ENCODE data around the gene CD27. TPM values are rescaled to one million over a fixed set of nuclear protein-coding genes. Genes with fewer than 3 reads are reported as not detected.
"Not testable (repeated sequence)": the region's sequence is repeated elsewhere in the genome, so short reads cannot be mapped to it uniquely, and the experiment has no call there.

The CD27 gene
- total and polyA plus RNA-seq, 5 donors = 0.27 to 0.80 (median 0.31) TPM; not detected in 1

GRCh38 chr12:6471989-6472360 lies 27.2 kb downstream of the CD27 start:
- H3K9me3 ChIP-seq (ENCODE audit: control insufficient read depth, low read length) = no peaks in the 10 kb centered on the region
- H3K27me3 ChIP-seq (ENCODE audit: control insufficient read depth, insufficient read depth) = no peaks in the 10 kb centered on the region
- no peaks in the 10 kb centered on the region for H3K4me1 ChIP-seq (ENCODE audit: control insufficient read depth, insufficient read depth, low read length)
- no peak overlapping the region for H3K27ac ChIP-seq (ENCODE audit: low read length)
- intact Hi-C loops (cut with DNase I) = no loop called here
- ATAC-seq (no peak), DNase-seq (no peak)
- 87% methylated on average over 1 of the region's 1 CpG for WGBS
- H3K4me3 ChIP-seq (ENCODE audit: low read length) = no peak overlapping the region

- intact Hi-C loops (cut with DNase I) = no loop called here
- Histone ChIP-seq H3K27ac (ENCODE audit: low read length) (no peak overlapping the region), H3K9me3 (ENCODE audit: control insufficient read depth, low read length) (no peaks in the 10 kb centered on the region), H3K4me3 (ENCODE audit: low read length) (no peak overlapping the region), H3K27me3 (ENCODE audit: control insufficient read depth, insufficient read depth) (no peaks in the 10 kb centered on the region), H3K4me1 (ENCODE audit: control insufficient read depth, insufficient read depth, low read length) (no peaks in the 10 kb centered on the region)
- WGBS = 90% methylated on average over 11 of the region's 11 CpGs
- ATAC-seq (no peak), DNase-seq (no peak)
Observed at GRCh38 chr12:6472491-6472890, 27.7 kb downstream of the CD27 start.

GRCh38 chr12:6475233-6475975 lies 30.6 kb downstream of the CD27 start:
- ATAC-seq; H3K4me1 ChIP-seq (ENCODE audit: control insufficient read depth, insufficient read depth, low read length); H3K27ac ChIP-seq (ENCODE audit: low read length); intact Hi-C loops (cut with DNase I); H3K4me3 ChIP-seq (ENCODE audit: low read length); H3K9me3 ChIP-seq (ENCODE audit: control insufficient read depth, low read length); H3K27me3 ChIP-seq (ENCODE audit: control insufficient read depth, insufficient read depth): not testable (repeated sequence)
- DNase-seq = peak in 1 of 3 donors; percentile 55
- WGBS = 92% methylated on average over 46 of the region's 48 CpGs

GRCh38 chr12:6476489-6476888 lies 31.7 kb downstream of the CD27 start:
- intact Hi-C loops (cut with DNase I) = no loop called here
- Histone ChIP-seq H3K27ac (ENCODE audit: low read length) (no peak overlapping the region), H3K9me3 (ENCODE audit: control insufficient read depth, low read length) (no peaks in the 10 kb centered on the region), H3K4me3 (ENCODE audit: low read length) (no peak overlapping the region), H3K27me3 (ENCODE audit: control insufficient read depth, insufficient read depth) (no peaks in the 10 kb centered on the region), H3K4me1 (ENCODE audit: control insufficient read depth, insufficient read depth, low read length) (no peaks in the 10 kb centered on the region)
- DNase-seq (no peak), ATAC-seq (no peak)
- WGBS = 61% methylated on average over 3 of the region's 3 CpGs

- ATAC-seq (peak; percentile 40 to 61), DNase-seq (peak in 1 of 3 donors; percentile 44)
- H3K9me3 ChIP-seq (ENCODE audit: control insufficient read depth, low read length); H3K27me3 ChIP-seq (ENCODE audit: control insufficient read depth, insufficient read depth); H3K27ac ChIP-seq (ENCODE audit: low read length); H3K4me3 ChIP-seq (ENCODE audit: low read length); intact Hi-C loops (cut with DNase I); H3K4me1 ChIP-seq (ENCODE audit: control insufficient read depth, insufficient read depth, low read length): not testable (repeated sequence)
- WGBS = 94% methylated on average over 37 of the region's 37 CpGs
Observed at GRCh38 chr12:6477601-6478377, 33.0 kb downstream of the CD27 start.

GRCh38 chr12:6478416-6478815 lies 33.7 kb downstream of the CD27 start:
- no peaks in the 10 kb centered on the region for H3K9me3 ChIP-seq (ENCODE audit: control insufficient read depth, low read length)
- intact Hi-C loops (cut with DNase I) = no loop called here
- peak; percentile 25 to 36 for ATAC-seq
- WGBS = 85% methylated on average over 20 of the region's 20 CpGs
- no peaks in the 10 kb centered on the region for H3K27me3 ChIP-seq (ENCODE audit: control insufficient read depth, insufficient read depth)
- no peak for DNase-seq
- no peak overlapping the region for H3K4me3 ChIP-seq (ENCODE audit: low read length)
- no peaks in the 10 kb centered on the region for H3K4me1 ChIP-seq (ENCODE audit: control insufficient read depth, insufficient read depth, low read length)
- no peak overlapping the region for H3K27ac ChIP-seq (ENCODE audit: low read length)

GRCh38 chr12:6488240-6488639 lies 43.5 kb downstream of the CD27 start:
- Histone ChIP-seq H3K27me3 (ENCODE audit: control insufficient read depth, insufficient read depth) (no peaks in the 10 kb centered on the region), H3K9me3 (ENCODE audit: control insufficient read depth, low read length) (no peaks in the 10 kb centered on the region), H3K4me1 (ENCODE audit: control insufficient read depth, insufficient read depth, low read length) (no peaks in the 10 kb centered on the region), H3K27ac (ENCODE audit: low read length) (no peak overlapping the region), H3K4me3 (ENCODE audit: low read length) (no peak overlapping the region)
- no peak for ATAC-seq
- WGBS = 82% methylated on average over 1 of the region's 1 CpG
- DNase-seq = no peak
- intact Hi-C loops (cut with DNase I) = no loop called here

- H3K9me3 ChIP-seq (ENCODE audit: control insufficient read depth, low read length) = no peaks in the 10 kb centered on the region
- DNase-seq (no peak), ATAC-seq (no peak)
- intact Hi-C loops (cut with DNase I) = no loop called here
- no peak overlapping the region for H3K27ac ChIP-seq (ENCODE audit: low read length)
- 59% methylated on average over 4 of the region's 4 CpGs for WGBS
- no peaks in the 10 kb centered on the region for H3K27me3 ChIP-seq (ENCODE audit: control insufficient read depth, insufficient read depth)
- H3K4me3 ChIP-seq (ENCODE audit: low read length) = no peak overlapping the region
- H3K4me1 ChIP-seq (ENCODE audit: control insufficient read depth, insufficient read depth, low read length) = no peaks in the 10 kb centered on the region
Observed at GRCh38 chr12:6489449-6489848, 44.7 kb downstream of the CD27 start.

- H3K4me3 ChIP-seq (ENCODE audit: low read length); DNase-seq; H3K27me3 ChIP-seq (ENCODE audit: control insufficient read depth, insufficient read depth); H3K4me1 ChIP-seq (ENCODE audit: control insufficient read depth, insufficient read depth, low read length); ATAC-seq; H3K27ac ChIP-seq (ENCODE audit: low read length); intact Hi-C loops (cut with DNase I); H3K9me3 ChIP-seq (ENCODE audit: control insufficient read depth, low read length): not testable (repeated sequence)
- 98% methylated on average over 1 of the region's 1 CpG for WGBS
Observed at GRCh38 chr12:6490673-6491072, 45.9 kb downstream of the CD27 start.

- H3K4me1 ChIP-seq (ENCODE audit: control insufficient read depth, insufficient read depth, low read length) = no peaks in the 10 kb centered on the region
- H3K9me3 ChIP-seq (ENCODE audit: control insufficient read depth, low read length) = no peaks in the 10 kb centered on the region
- WGBS = 2% methylated on average over 39 of the region's 39 CpGs
- peak within 1 kb of the TSS; percentile 82 for H3K27ac ChIP-seq (ENCODE audit: low read length)
- H3K27me3 ChIP-seq (ENCODE audit: control insufficient read depth, insufficient read depth) = no peaks in the 10 kb centered on the region
- DNase-seq (peak; percentile 98 to 99 (median 99)), ATAC-seq (peak; percentile 96 to 97)
- peak within 1 kb of the TSS; percentile 71 for H3K4me3 ChIP-seq (ENCODE audit: low read length)
- intact Hi-C loops (cut with DNase I) = no loop called here
Observed at GRCh38 chr12:6492838-6493496, 48.2 kb downstream of the CD27 start, which contains the start of gene MRPL51. MRPL51 (minus strand) TSS chr12:6493262; CDS start chr12:6493136, 126 bp downstream.

Data from right cardiac atrium (tissue), 5 donors.